Loucy (cell line): ENCODE measurements around the gene CPXM2.

ENCODE experiments used
- EZH2phosphoT487 ChIP-seq: fragments of 200-600 bp; IDR thresholded peaks from 2 replicates; pipeline ENCODE4 v1.6.1; 2018; ENCODE audit warnings: antibody characterized with exemption, mild to moderate bottlenecking, moderate library complexity, borderline replicate concordance
- TF ChIP-seq, protein P1 (sequence below): fragments of 200-600 bp; sonication (generic); conservative IDR thresholded peaks from 2 replicates; pipeline ENCODE4 v1.5.1; 2014; ENCODE audit warnings: mild to moderate bottlenecking, antibody characterized with exemption, low read length

DNA sequence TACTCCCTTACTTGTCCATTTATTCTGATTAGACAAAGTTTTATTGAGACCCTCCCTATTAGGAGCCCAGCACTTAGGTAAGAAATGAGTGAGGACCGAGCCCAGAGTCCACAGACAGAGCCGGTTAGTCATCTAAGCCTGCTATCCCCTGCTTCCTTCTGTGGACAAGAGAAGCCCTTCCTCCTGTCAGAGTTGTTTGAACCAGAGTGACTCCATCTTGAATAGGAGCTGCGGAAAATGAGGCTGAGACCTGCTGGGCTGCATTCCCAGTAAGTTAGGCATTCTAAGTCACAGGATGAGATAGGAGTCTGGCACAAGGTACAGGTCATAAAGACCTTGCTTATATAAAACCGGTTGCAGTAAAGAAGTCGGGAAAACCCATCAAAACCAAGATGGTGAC lies 109.1 kb downstream of the CPXM2 start:
- TF ChIP-seq, protein P1, sequence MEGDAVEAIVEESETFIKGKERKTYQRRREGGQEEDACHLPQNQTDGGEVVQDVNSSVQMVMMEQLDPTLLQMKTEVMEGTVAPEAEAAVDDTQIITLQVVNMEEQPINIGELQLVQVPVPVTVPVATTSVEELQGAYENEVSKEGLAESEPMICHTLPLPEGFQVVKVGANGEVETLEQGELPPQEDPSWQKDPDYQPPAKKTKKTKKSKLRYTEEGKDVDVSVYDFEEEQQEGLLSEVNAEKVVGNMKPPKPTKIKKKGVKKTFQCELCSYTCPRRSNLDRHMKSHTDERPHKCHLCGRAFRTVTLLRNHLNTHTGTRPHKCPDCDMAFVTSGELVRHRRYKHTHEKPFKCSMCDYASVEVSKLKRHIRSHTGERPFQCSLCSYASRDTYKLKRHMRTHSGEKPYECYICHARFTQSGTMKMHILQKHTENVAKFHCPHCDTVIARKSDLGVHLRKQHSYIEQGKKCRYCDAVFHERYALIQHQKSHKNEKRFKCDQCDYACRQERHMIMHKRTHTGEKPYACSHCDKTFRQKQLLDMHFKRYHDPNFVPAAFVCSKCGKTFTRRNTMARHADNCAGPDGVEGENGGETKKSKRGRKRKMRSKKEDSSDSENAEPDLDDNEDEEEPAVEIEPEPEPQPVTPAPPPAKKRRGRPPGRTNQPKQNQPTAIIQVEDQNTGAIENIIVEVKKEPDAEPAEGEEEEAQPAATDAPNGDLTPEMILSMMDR = no peak
- TF ChIP-seq EZH2phosphoT487 = no peak
